Esophagus squamous epithelium (tissue), 5 donors: ENCODE measurements around the gene BIRC2. TPM values are rescaled to one million over a fixed set of nuclear protein-coding genes. Genes with fewer than 3 reads are reported as not detected.
A peak's percentile ranks its signal among the peaks of the same experiment; 100 is the strongest.

Source experiments
- DNase-seq: peaks from one replicate; lab custom pipeline; 2025; lab: John Stamatoyannopoulos, UW
- H3K27ac ChIP-seq, 4 donors: fragments of 200-600 bp; sonication (generic); one replicate each; pipeline ENCODE4 v1.5.1; 2016 to 2019; ENCODE audit warnings: mild to moderate bottlenecking in 1 of 4
- H3K27me3 ChIP-seq, 4 donors: fragments of 200-600 bp; sonication (generic); 1 replicate in 3 of 4; 2 replicates in 1 of 4; pipeline versions ENCODE4 v1.5.1 to v1.6.0; 2017 to 2021; ENCODE audit warnings: antibody characterized with exemption in 1 of 4
- H3K36me3 ChIP-seq, 3 donors: fragments of 200-600 bp; sonication (generic); one replicate each; pipeline ENCODE4 v1.5.1; 2016 to 2019
- H3K4me1 ChIP-seq, 3 donors: fragments of 200-600 bp; sonication (generic); one replicate each; pipeline ENCODE4 v1.5.1; 2017 to 2019
- H3K4me3 ChIP-seq, 4 donors: fragments of 200-600 bp; sonication (generic); 1 replicate in 3 of 4; 2 replicates in 1 of 4; pipeline ENCODE4 v1.5.1; 2016 to 2019; ENCODE audit warnings: mild to moderate bottlenecking in 2 of 4, moderate library complexity in 1 of 4
- H3K9me3 ChIP-seq, 3 donors: fragments of 200-600 bp; sonication (generic); one replicate each; pipeline ENCODE4 v1.5.1; 2016 to 2019
- CTCF ChIP-seq, 6 experiments: fragments of 450-650 bp in 4 of 6; fragments of 200-600 bp in 2 of 6; sonication (generic) in 2 of 6; IDR thresholded peaks; one replicate each; pipeline ENCODE4 v1.5.1; 2016 to 2019; ENCODE audit warnings: antibody characterized with exemption in 6 of 6, mild to moderate bottlenecking in 4 of 6, moderate library complexity in 4 of 6
- POLR2A ChIP-seq, 4 donors: fragments of 450-650 bp; IDR thresholded peaks; one replicate each; pipeline ENCODE4 v1.6.1; 2017; ENCODE audit warnings: antibody characterized with exemption in 4 of 4, mild to moderate bottlenecking in 4 of 4, moderate library complexity in 3 of 4
- WGBS, 2 donors: methylation state at CpG; one replicate each; pipeline ENCODE4 v1.1.5; 2018; 5-methylcytosine and 5-hydroxymethylcytosine counted together
- intact Hi-C: fragments of 100-400 bp; cut with DNase I; formaldehyde crosslinking; loops from one replicate; pipeline ENCODE4 v1.15.0; 2022
- total RNA-seq, 4 donors: library from RNA; depleted of rRNA; stranded (reverse); fragments of >200 nt; gene quantifications; one replicate each; pipeline ENCODE4 v1.1.0, GENCODE V29; 2016
- donor health status: DM: yes; HTN: yes; CAD: no.

The BIRC2 gene
- total RNA-seq, 4 donors from 2014 or later: 18.9 to 38.7 (median 26.4) TPM

GRCh38 chr11:102306048-102306597 is 40.9 kb upstream of the BIRC2 start:
- Histone ChIP-seq H3K4me1 (peaks cover 6 to 24% (median 14%) of the 10 kb centered on the region in 3 donors), H3K9me3 (peaks cover 0 to 25% (median 11%) of the 10 kb centered on the region in 3 donors), H3K27ac (peak overlapping the region; percentile 59 to 79 (median 67)), H3K36me3 (no peaks in the 10 kb centered on the region), H3K27me3 (no peaks in the 10 kb centered on the region), H3K4me3 (no peak overlapping the region)
- peak in 3 of 6 experiments; percentile 12 to 36 (median 13) for TF ChIP-seq CTCF (IDR thresholded peaks at IDR 0.05)
- no peak for TF ChIP-seq POLR2A (IDR thresholded peaks at IDR 0.05)
- no peak for DNase-seq
- intact Hi-C loops: no loop called here
- WGBS, 2 donors: 27 to 47% methylated on average over 5 of the region's 5 CpGs

GRCh38 chr11:102306817-102307726 is 39.9 kb upstream of the BIRC2 start:
- TF ChIP-seq CTCF (IDR thresholded peaks at IDR 0.05) (no peak), POLR2A (IDR thresholded peaks at IDR 0.05) (peak in 1 of 4 donors; percentile 6)
- H3K27me3 ChIP-seq: no peaks in the 10 kb centered on the region
- H3K4me1 ChIP-seq: peaks cover 6 to 27% (median 14%) of the 10 kb centered on the region in 3 donors
- no peaks in the 10 kb centered on the region for H3K36me3 ChIP-seq
- no peak for DNase-seq
- peak overlapping the region; percentile 59 to 79 (median 67) for H3K27ac ChIP-seq
- WGBS, 2 donors: 30 to 31% methylated on average over 8 to 9 of the region's 9 CpGs
- H3K9me3 ChIP-seq: peaks cover 0 to 18% (median 10%) of the 10 kb centered on the region in 3 donors
- H3K4me3 ChIP-seq: no peak overlapping the region
- intact Hi-C loops: no loop called here

GRCh38 chr11:102307727-102308038 is 39.3 kb upstream of the BIRC2 start:
- no peak for TF ChIP-seq POLR2A (IDR thresholded peaks at IDR 0.05)
- TF ChIP-seq CTCF (IDR thresholded peaks at IDR 0.05): no peak
- Histone ChIP-seq H3K27ac (peak overlapping the region in 1 of 4 donors; percentile 74), H3K9me3 (peaks cover 0 to 12% (median 4%) of the 10 kb centered on the region in 3 donors), H3K27me3 (no peaks in the 10 kb centered on the region), H3K36me3 (no peaks in the 10 kb centered on the region), H3K4me1 (peaks cover 11 to 33% (median 14%) of the 10 kb centered on the region in 3 donors), H3K4me3 (no peak overlapping the region)
- intact Hi-C loops: no loop called here
- DNase-seq: no peak

GRCh38 chr11:102309621-102310541 is 37.1 kb upstream of the BIRC2 start:
- Histone ChIP-seq H3K27me3 (no peaks in the 10 kb centered on the region), H3K4me3 (no peak overlapping the region), H3K36me3 (no peaks in the 10 kb centered on the region), H3K9me3 (no peaks in the 10 kb centered on the region), H3K27ac (no peak overlapping the region), H3K4me1 (peaks cover 11 to 53% (median 24%) of the 10 kb centered on the region in 3 donors)
- 89 to 91% methylated on average over 15 to 24 of the region's 25 CpGs for WGBS, 2 donors
- intact Hi-C loops: no loop called here
- no peak for TF ChIP-seq POLR2A (IDR thresholded peaks at IDR 0.05)
- TF ChIP-seq CTCF (IDR thresholded peaks at IDR 0.05): no peak
- no peak for DNase-seq
